Subcutaneous abdominal adipose tissue (tissue), 5 donors: Measurements from ENCODE around the gene HRNR.
A peak's percentile ranks its signal among the peaks of the same experiment; 100 is the strongest.

Experiments used
- H3K27ac ChIP-seq: one replicate; pipeline ENCODE4 v1.7.0; 2013; ENCODE audit warnings: low read depth, mild to moderate bottlenecking, inconsistent platforms, low read length, moderate library complexity
- H3K27me3 ChIP-seq, 5 donors: one replicate each; pipeline ENCODE4 v1.7.0; 2013; ENCODE audit warnings: low read length in 5 of 5, inconsistent platforms in 1 of 5; ENCODE audit not compliant: control insufficient read depth in 5 of 5, insufficient read depth in 4 of 5
- H3K36me3 ChIP-seq, 5 donors: one replicate each; pipeline ENCODE4 v1.7.0; 2013; ENCODE audit warnings: low read length in 5 of 5; ENCODE audit not compliant: control insufficient read depth in 5 of 5, insufficient read depth in 5 of 5
- H3K4me1 ChIP-seq, 5 donors: one replicate each; pipeline ENCODE4 v1.7.0; 2013; ENCODE audit warnings: low read length in 5 of 5, mild to moderate bottlenecking in 3 of 5, moderate library complexity in 1 of 5; ENCODE audit not compliant: control insufficient read depth in 5 of 5, insufficient read depth in 5 of 5
- H3K4me3 ChIP-seq, 5 donors: one replicate each; pipeline ENCODE4 v1.7.0; 2013; ENCODE audit warnings: low read length in 5 of 5, low read depth in 1 of 5
- H3K9ac ChIP-seq, 5 donors: one replicate each; pipeline ENCODE4 v1.7.0; 2013; ENCODE audit warnings: low read length in 5 of 5, mild to moderate bottlenecking in 4 of 5, moderate library complexity in 3 of 5
- H3K9me3 ChIP-seq, 5 donors: one replicate each; pipeline ENCODE4 v1.7.0; 2013; ENCODE audit warnings: low read length in 5 of 5; ENCODE audit not compliant: control insufficient read depth in 5 of 5
- donor health status: healthy.
- donor health status: healthy.
- donor health status: healthy.
- donor health status: healthy.
- donor health status: healthy.

HRNR gene

DNA sequence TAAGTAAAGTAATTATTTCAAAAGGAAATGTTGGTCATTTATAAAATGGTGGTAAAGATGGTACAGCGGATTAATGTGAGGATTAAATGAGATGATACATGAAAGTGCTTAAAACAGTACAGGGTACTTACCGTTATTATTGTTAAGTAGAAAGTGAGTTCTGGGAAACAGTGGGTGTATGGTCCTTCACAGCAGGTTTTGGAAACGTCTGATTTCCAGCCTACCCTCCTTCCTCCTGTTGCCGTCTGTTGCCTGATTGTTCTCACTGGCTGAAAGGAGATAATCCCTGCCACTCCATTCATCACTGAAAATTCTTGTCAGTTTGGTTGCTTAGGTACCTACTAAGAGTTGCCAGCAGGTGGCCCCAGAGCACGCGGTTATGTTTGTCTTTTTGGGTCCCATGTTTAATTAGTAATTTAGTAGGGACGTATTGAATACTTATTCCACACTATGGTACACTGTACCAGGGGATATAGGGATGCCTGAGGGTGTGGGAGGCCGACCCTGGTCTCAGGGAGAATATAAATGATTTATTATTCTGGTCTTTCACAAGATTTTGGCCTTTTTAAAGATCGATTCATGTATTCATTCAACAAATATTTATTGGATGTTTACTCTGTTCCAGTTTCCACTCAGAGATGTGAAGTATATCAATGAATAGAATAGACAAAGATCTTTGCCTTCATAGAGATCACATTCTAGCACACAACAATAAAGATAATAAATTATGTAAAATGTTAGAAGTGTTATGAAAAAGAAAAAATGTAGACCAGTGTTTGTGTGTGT lies 34.1 kb downstream of the HRNR start:
- Histone ChIP-seq H3K4me1 (peaks cover 0 to 15% (median 13%) of the 10 kb centered on the region in 5 donors), H3K27ac (no peak overlapping the region), H3K36me3 (no peaks in the 10 kb centered on the region), H3K27me3 (no peaks in the 10 kb centered on the region), H3K9ac (peak overlapping the region in 4 of 5 donors; percentile 47 to 76 (median 68)), H3K4me3 (peak overlapping the region; percentile 56 to 77 (median 68)), H3K9me3 (no peaks in the 10 kb centered on the region)

DNA sequence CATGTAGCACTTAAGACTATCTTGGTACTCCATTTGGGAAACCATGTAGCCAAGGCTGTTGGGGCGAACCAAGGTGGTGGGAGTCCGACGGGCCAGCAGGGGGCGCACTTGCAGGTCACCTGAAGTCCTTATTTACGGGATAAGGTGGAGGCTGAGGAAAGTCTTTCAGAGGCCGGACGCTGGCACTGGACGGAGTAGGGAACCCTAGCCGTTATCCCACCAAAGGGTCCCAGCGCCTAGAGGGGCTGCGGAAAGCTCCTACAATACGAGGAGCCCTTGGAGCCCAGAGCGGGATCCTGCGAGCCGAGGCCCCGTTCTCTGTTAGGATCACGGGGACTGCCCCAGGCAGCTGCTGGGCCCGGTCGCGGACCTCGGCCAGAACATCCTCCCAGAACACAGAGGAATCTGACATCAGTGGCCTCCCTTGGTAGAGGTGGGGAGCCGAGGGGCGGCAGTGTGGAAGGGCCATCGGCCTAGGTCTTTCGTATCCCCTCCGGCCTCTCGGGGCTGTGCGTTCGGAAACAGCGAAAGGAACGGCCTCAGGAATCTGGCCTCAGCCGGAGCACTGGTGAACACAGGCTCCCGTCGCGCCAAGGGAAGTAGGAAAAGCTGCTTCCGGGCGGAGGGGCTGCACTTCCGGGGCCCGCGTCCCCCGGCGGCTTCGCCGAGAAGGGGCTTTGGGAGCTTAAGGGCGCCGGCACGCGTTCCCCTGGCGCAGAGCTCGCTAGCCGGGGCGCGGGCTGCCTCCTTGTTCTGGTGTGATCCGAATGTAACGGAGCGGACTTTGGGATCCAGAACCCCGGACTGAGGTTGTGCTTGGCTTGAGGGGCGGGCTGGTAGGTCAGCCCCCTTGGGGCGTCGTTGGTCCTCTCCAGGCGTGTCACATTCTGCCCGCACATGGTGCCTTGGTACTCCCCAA lies 35.1 kb downstream of the HRNR start:
- no peaks in the 10 kb centered on the region for H3K36me3 ChIP-seq
- no peaks in the 10 kb centered on the region for H3K9me3 ChIP-seq
- H3K9ac ChIP-seq = peak overlapping the region in 4 of 5 donors; percentile 47 to 76 (median 68)
- H3K27me3 ChIP-seq = no peaks in the 10 kb centered on the region
- peak overlapping the region; percentile 14 for H3K27ac ChIP-seq
- H3K4me1 ChIP-seq = peaks cover 0 to 15% (median 13%) of the 10 kb centered on the region in 5 donors
- peak overlapping the region; percentile 60 to 77 (median 68) for H3K4me3 ChIP-seq

DNA sequence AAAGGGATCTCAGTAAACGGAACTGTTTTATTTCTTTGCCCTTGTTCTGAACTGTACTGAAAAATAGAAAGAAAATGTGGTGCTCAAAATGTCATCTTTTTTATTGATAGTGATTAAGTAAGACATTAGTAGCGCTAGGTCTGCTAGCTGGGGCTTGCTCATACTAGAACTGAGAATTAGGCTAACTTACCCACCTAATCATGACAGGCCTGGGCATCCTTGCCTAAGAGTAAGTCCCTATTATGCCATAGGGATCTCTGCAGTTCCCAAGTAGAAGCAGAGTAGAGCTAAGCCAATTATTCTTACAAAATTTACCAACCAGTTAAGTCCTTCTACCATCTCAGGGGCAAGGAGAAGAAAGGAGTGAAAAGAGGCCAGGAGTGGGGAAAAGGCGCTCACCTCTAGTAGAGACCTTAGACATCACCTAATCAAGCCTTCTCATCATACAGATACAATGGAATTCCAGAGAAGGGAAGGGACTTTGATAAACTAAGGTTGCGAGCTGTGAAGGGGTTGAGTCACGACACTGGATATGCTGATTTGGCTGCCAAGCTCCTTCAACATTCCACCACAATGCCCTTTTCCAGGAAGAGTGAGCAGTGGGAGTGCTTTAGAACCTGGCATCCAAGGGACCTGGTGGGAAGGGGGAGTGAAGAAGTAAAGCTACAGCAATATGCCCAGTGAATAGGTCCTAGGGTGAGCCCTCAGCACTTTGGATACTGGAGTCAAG lies 37.3 kb downstream of the HRNR start:
- no peaks in the 10 kb centered on the region for H3K9me3 ChIP-seq
- H3K4me3 ChIP-seq = no peak overlapping the region
- no peaks in the 10 kb centered on the region for H3K36me3 ChIP-seq
- peaks cover 0 to 23% (median 14%) of the 10 kb centered on the region in 5 donors for H3K4me1 ChIP-seq
- no peaks in the 10 kb centered on the region for H3K27me3 ChIP-seq
- H3K27ac ChIP-seq = no peak overlapping the region
- H3K9ac ChIP-seq = no peak overlapping the region

DNA sequence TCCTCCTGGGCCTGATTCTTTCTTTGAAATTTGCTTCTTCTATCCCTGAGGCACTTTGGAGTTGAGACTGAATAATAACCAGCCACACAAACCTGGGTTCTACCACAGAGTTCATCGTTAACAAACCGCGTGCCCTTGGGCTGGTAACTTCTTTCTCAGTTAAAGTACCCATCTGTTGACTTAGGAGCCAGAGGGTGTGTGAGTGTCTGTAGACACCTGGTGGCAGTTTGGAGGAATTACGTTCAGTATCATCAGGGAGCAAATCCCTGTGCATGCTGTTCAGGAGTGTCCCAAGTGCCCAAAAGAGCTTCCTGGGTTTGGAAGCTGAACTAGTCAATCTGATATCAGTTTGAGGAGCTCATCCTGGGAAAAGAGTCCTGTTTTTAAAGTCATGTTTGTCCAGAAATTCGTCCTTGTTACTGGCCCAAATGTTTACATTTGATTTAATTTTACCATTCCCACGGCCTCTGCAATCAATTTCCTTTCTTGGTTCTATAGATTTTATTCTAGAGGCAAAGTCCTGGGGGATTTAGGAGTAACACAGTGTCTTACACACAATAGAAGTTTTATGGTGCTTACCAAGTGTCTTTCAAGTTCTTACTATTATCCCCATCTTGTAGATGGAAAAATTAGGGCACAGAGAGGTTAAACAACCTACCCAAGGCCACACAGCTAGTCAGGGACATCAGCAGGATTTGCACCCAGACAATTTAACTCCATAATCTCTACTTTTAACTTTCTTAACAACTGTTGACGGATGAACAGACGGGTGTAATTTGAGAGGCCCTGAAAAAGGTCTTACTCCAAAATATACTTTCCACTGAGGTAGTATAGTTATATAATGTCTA lies 38.2 kb downstream of the HRNR start:
- Histone ChIP-seq H3K27ac (no peak overlapping the region), H3K4me1 (peaks cover 0 to 28% (median 14%) of the 10 kb centered on the region in 5 donors), H3K9ac (no peak overlapping the region), H3K36me3 (no peaks in the 10 kb centered on the region), H3K4me3 (no peak overlapping the region), H3K27me3 (no peaks in the 10 kb centered on the region), H3K9me3 (no peaks in the 10 kb centered on the region)

GRCh38 chr1:152182944-152183361 lies 41.0 kb downstream of the HRNR start:
- H3K36me3 ChIP-seq = no peaks in the 10 kb centered on the region
- no peaks in the 10 kb centered on the region for H3K9me3 ChIP-seq
- peak overlapping the region; percentile 11 for H3K27ac ChIP-seq
- H3K4me3 ChIP-seq = no peak overlapping the region
- H3K4me1 ChIP-seq = peaks cover 0 to 14% (median 0%) of the 10 kb centered on the region in 5 donors
- no peak overlapping the region for H3K9ac ChIP-seq
- no peaks in the 10 kb centered on the region for H3K27me3 ChIP-seq

- H3K27ac ChIP-seq = no peak overlapping the region
- peaks cover 0 to 14% (median 0%) of the 10 kb centered on the region in 5 donors for H3K4me1 ChIP-seq
- H3K27me3 ChIP-seq = no peaks in the 10 kb centered on the region
- H3K36me3 ChIP-seq = no peaks in the 10 kb centered on the region
- H3K9me3 ChIP-seq = no peaks in the 10 kb centered on the region
- H3K4me3 ChIP-seq = no peak overlapping the region
- no peak overlapping the region for H3K9ac ChIP-seq
Observed at GRCh38 chr1:152182431-152182830, 41.6 kb downstream of the HRNR start.

DNA sequence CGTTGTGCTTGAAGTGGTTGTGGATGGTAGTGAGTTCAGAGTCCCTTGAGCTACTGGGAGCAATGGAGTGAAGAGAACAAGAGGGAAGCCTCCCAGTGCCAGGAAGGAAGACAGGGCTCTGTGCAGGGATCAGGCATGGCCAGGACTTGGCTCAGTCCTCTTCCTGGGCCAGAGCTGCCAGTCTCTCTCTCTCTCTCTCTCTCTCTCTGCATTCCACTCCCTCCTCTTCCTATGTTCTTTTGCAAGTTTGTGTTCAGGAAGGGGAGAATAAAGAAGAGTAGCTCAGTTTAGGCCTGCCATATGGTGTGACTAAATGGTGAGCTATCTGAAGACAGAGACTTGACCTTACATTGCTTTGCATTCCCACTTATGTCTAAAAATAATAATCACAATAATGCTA lies 44.4 kb downstream of the HRNR start:
- peaks cover 0 to 14% (median 0%) of the 10 kb centered on the region in 5 donors for H3K4me1 ChIP-seq
- H3K4me3 ChIP-seq = no peak overlapping the region
- no peak overlapping the region for H3K27ac ChIP-seq
- H3K36me3 ChIP-seq = no peaks in the 10 kb centered on the region
- H3K27me3 ChIP-seq = no peaks in the 10 kb centered on the region
- no peak overlapping the region for H3K9ac ChIP-seq
- no peaks in the 10 kb centered on the region for H3K9me3 ChIP-seq

- H3K36me3 ChIP-seq = no peaks in the 10 kb centered on the region
- H3K9me3 ChIP-seq = no peaks in the 10 kb centered on the region
- no peak overlapping the region for H3K9ac ChIP-seq
- H3K4me1 ChIP-seq = peaks cover 0 to 41% (median 5%) of the 10 kb centered on the region in 5 donors
- peaks cover 0 to 4% (median 0%) of the 10 kb centered on the region in 5 donors for H3K27me3 ChIP-seq
- no peak overlapping the region for H3K27ac ChIP-seq
- H3K4me3 ChIP-seq = no peak overlapping the region
Observed at GRCh38 chr1:152170287-152170905, 53.6 kb downstream of the HRNR start.
